ENCODE results near the gene ANKH.
"Not testable (repeated sequence)": the region's sequence is repeated elsewhere in the genome, so short reads cannot be mapped to it uniquely, and the experiment has no call there.

ANKH gene

GRCh38 chr5:14884062-14884612, 12.6 kb upstream of the ANKH start:
- no peak for DNase-seq (ENCODE audit: low read depth in 1 of 2, low spot score in 1 of 2)

GRCh38 chr5:14882658-14883580, 11.3 kb upstream of the ANKH start:
- no peak for DNase-seq (ENCODE audit: low read depth in 1 of 2, low spot score in 1 of 2)

- no peak for DNase-seq (ENCODE audit: low read depth in 1 of 2, low spot score in 1 of 2)
Measured at GRCh38 chr5:14881826-14882225, 10.2 kb upstream of the ANKH start.

- DNase-seq (ENCODE audit: low read depth in 1 of 2, low spot score in 1 of 2): no peak
Measured at GRCh38 chr5:14880688-14881087, 9.1 kb upstream of the ANKH start.

- no peak for DNase-seq (ENCODE audit: low read depth in 1 of 2, low spot score in 1 of 2)
Measured at GRCh38 chr5:14879937-14880589, 8.5 kb upstream of the ANKH start.

- DNase-seq (ENCODE audit: low read depth in 1 of 2, low spot score in 1 of 2): no peak
Measured at GRCh38 chr5:14879393-14879792, 7.8 kb upstream of the ANKH start.

GRCh38 chr5:14878192-14878591, 6.6 kb upstream of the ANKH start:
- DNase-seq (ENCODE audit: low read depth in 1 of 2, low spot score in 1 of 2): not testable (repeated sequence)

- DNase-seq (ENCODE audit: low read depth in 1 of 2, low spot score in 1 of 2): no peak
Measured at GRCh38 chr5:14876095-14876494, 4.5 kb upstream of the ANKH start.

GRCh38 chr5:14873790-14874189, 2.2 kb upstream of the ANKH start:
- no peak for DNase-seq (ENCODE audit: low read depth in 1 of 2, low spot score in 1 of 2)

- DNase-seq (ENCODE audit: low read depth in 1 of 2, low spot score in 1 of 2): no peak
Measured at GRCh38 chr5:14873093-14873492, 1.5 kb upstream of the ANKH start.

- peak; percentile 24 to 62 for DNase-seq (ENCODE audit: low read depth in 1 of 2, low spot score in 1 of 2)
Measured at GRCh38 chr5:14872070-14872989, 752 bp upstream of the ANKH start.

- DNase-seq (ENCODE audit: low read depth in 1 of 2, low spot score in 1 of 2): peak; percentile 38 to 65
Measured at GRCh38 chr5:14870337-14871213, 1.0 kb downstream of the ANKH start.

- DNase-seq (ENCODE audit: low read depth in 1 of 2, low spot score in 1 of 2): peak in 1 of 2 donors; percentile 39
Measured at GRCh38 chr5:14869668-14870164, 1.9 kb downstream of the ANKH start.

GRCh38 chr5:14869233-14869632, 2.3 kb downstream of the ANKH start:
- no peak for DNase-seq (ENCODE audit: low read depth in 1 of 2, low spot score in 1 of 2)

GRCh38 chr5:14868771-14869170, 2.8 kb downstream of the ANKH start:
- no peak for DNase-seq (ENCODE audit: low read depth in 1 of 2, low spot score in 1 of 2)

GRCh38 chr5:14864181-14864812, 7.3 kb downstream of the ANKH start:
- no peak for DNase-seq (ENCODE audit: low read depth in 1 of 2, low spot score in 1 of 2)

- no peak for DNase-seq (ENCODE audit: low read depth in 1 of 2, low spot score in 1 of 2)
Measured at GRCh38 chr5:14863105-14863504, 8.5 kb downstream of the ANKH start.

- no peak for DNase-seq (ENCODE audit: low read depth in 1 of 2, low spot score in 1 of 2)
Measured at GRCh38 chr5:14861123-14861765, 10.3 kb downstream of the ANKH start.

GRCh38 chr5:14859980-14860379, 11.6 kb downstream of the ANKH start:
- no peak for DNase-seq (ENCODE audit: low read depth in 1 of 2, low spot score in 1 of 2)
